M059J (cell line): ENCODE measurements around the gene SUSD1. TPM values are rescaled to one million over a fixed set of nuclear protein-coding genes. Genes with fewer than 3 reads are reported as not detected.
A peak's percentile ranks its signal among the peaks of the same experiment; 100 is the strongest.
"Not testable (repeated sequence)": the region's sequence is repeated elsewhere in the genome, so short reads cannot be mapped to it uniquely, and the experiment has no call there.

Experiments used
- DNase-seq: peaks from one replicate; pipeline ENCODE4 v3.0.0-alpha.2; 2012; ENCODE audit warnings: low read depth
- total RNA-seq: library from RNA; depleted of rRNA; stranded (reverse); fragments of >200 nt; shearing (Covaris generic); gene quantifications from 2 replicates; pipeline ENCODE4 v1.2.3, GENCODE V29; 2014; rRNA removed

Gene SUSD1
- 15.1 and 16.4 TPM in 2 replicates for total RNA-seq

GRCh38 chr9:112174965-112175795 lies at the start of gene SUSD1:
Gene SUSD1, minus strand, starts transcription at chr9:112175297. Its CDS starts 62 bp downstream, at chr9:112175235.
- no peak for DNase-seq

- DNase-seq: peak; percentile 54
Observed at GRCh38 chr9:112224401-112225289, 49.5 kb upstream of the SUSD1 start.

- no peak for DNase-seq
Observed at GRCh38 chr9:112218908-112219307, 43.8 kb upstream of the SUSD1 start.

- no peak for DNase-seq
Observed at GRCh38 chr9:112212926-112213325, 37.8 kb upstream of the SUSD1 start.

- no peak for DNase-seq
Observed at GRCh38 chr9:112207451-112207850, 32.4 kb upstream of the SUSD1 start.

GRCh38 chr9:112203536-112203935 lies 28.4 kb upstream of the SUSD1 start:
- peak; percentile 86 for DNase-seq

- no peak for DNase-seq
Observed at GRCh38 chr9:112200711-112201110, 25.6 kb upstream of the SUSD1 start.

GRCh38 chr9:112198646-112199045 lies 23.5 kb upstream of the SUSD1 start:
- DNase-seq: no peak

- no peak for DNase-seq
Observed at GRCh38 chr9:112194969-112195431, 19.9 kb upstream of the SUSD1 start.

- DNase-seq: no peak
Observed at GRCh38 chr9:112193572-112194288, 18.6 kb upstream of the SUSD1 start.

GRCh38 chr9:112190320-112190719 lies 15.2 kb upstream of the SUSD1 start:
- not testable (repeated sequence) for DNase-seq

- no peak for DNase-seq
Observed at GRCh38 chr9:112188884-112189283, 13.8 kb upstream of the SUSD1 start.

GRCh38 chr9:112187404-112187803 lies 12.3 kb upstream of the SUSD1 start:
- DNase-seq: no peak

GRCh38 chr9:112186695-112187094 lies 11.6 kb upstream of the SUSD1 start:
- DNase-seq: no peak

- DNase-seq: no peak
Observed at GRCh38 chr9:112184946-112185345, 9.8 kb upstream of the SUSD1 start.

- DNase-seq: no peak
Observed at GRCh38 chr9:112184221-112184620, 9.1 kb upstream of the SUSD1 start.

GRCh38 chr9:112180387-112180881 lies 5.3 kb upstream of the SUSD1 start:
- peak; percentile 95 for DNase-seq

GRCh38 chr9:112179816-112180215 lies 4.7 kb upstream of the SUSD1 start:
- peak; percentile 79 for DNase-seq

- DNase-seq: no peak
Observed at GRCh38 chr9:112176524-112176923, 1.4 kb upstream of the SUSD1 start.

GRCh38 chr9:112175796-112176315 lies 759 bp upstream of the SUSD1 start:
- DNase-seq: no peak

GRCh38 chr9:112174222-112174964 lies 704 bp downstream of the SUSD1 start:
- DNase-seq: peak; percentile 82
